IPS DF 19.7 (cell line): ENCODE data around the gene ROM1.
A peak's percentile ranks its signal among the peaks of the same experiment; 100 is the strongest.
"Not testable (repeated sequence)": the region's sequence is repeated elsewhere in the genome, so short reads cannot be mapped to it uniquely, and the experiment has no call there.

Experiments
- DNase-seq: peaks from one replicate; pipeline ENCODE4 v3.0.0-alpha.2; 2013; ENCODE audit warnings: low read depth, low spot score

Gene ROM1

GRCh38 chr11:62585356-62585755, 27.7 kb upstream of the ROM1 start:
- not testable (repeated sequence) for DNase-seq

GRCh38 chr11:62588966-62589637, 24.0 kb upstream of the ROM1 start:
- no peak for DNase-seq

- DNase-seq: peak; percentile 99
These were observed 21.5 kb upstream of the ROM1 start, which contains the start of gene TUT1 for GRCh38 chr11:62591448-62592145. TUT1 (minus strand) TSS chr11:62591523; CDS start chr11:62591485, 38 bp downstream.

- no peak for DNase-seq
These were observed 20.8 kb upstream of the ROM1 start for GRCh38 chr11:62592146-62592815.

GRCh38 chr11:62592989-62593421, 20.1 kb upstream of the ROM1 start:
- DNase-seq: no peak

- DNase-seq: no peak
These were observed 19.5 kb upstream of the ROM1 start for GRCh38 chr11:62593434-62594044.

- DNase-seq: no peak
These were observed 17.9 kb upstream of the ROM1 start for GRCh38 chr11:62595124-62595523.

- peak; percentile 97 for DNase-seq
These were observed 13.9 kb upstream of the ROM1 start for GRCh38 chr11:62599069-62599696.

GRCh38 chr11:62599901-62600300, 13.2 kb upstream of the ROM1 start:
- no peak for DNase-seq

GRCh38 chr11:62600367-62601121, 12.5 kb upstream of the ROM1 start:
- no peak for DNase-seq

GRCh38 chr11:62601122-62601371, 12.0 kb upstream of the ROM1 start:
- no peak for DNase-seq

- DNase-seq: no peak
These were observed 11.5 kb upstream of the ROM1 start, which contains the start of gene MTA2 for GRCh38 chr11:62601372-62602140. MTA2 (minus strand) TSS chr11:62601865; CDS start chr11:62601450, 415 bp downstream.

GRCh38 chr11:62602141-62603071, 10.7 kb upstream of the ROM1 start:
- no peak for DNase-seq

GRCh38 chr11:62603072-62603408, 10.0 kb upstream of the ROM1 start:
- DNase-seq: no peak

GRCh38 chr11:62603776-62604299, 9.2 kb upstream of the ROM1 start:
- DNase-seq: no peak

GRCh38 chr11:62604460-62605120, 8.5 kb upstream of the ROM1 start:
- DNase-seq: no peak

GRCh38 chr11:62605467-62605866, 7.6 kb upstream of the ROM1 start:
- DNase-seq: no peak

GRCh38 chr11:62605902-62606301, 7.2 kb upstream of the ROM1 start:
- DNase-seq: no peak

- DNase-seq: no peak
These were observed 5.3 kb upstream of the ROM1 start for GRCh38 chr11:62607714-62608113.
